Right hindlimb (tissue), 1 donor: ENCODE results near the gene CARS1.

ENCODE experiments used
- DNase-seq: peaks from one replicate; pipeline ENCODE4 v3.0.0-alpha.2; 2018

CARS1 gene

DNA sequence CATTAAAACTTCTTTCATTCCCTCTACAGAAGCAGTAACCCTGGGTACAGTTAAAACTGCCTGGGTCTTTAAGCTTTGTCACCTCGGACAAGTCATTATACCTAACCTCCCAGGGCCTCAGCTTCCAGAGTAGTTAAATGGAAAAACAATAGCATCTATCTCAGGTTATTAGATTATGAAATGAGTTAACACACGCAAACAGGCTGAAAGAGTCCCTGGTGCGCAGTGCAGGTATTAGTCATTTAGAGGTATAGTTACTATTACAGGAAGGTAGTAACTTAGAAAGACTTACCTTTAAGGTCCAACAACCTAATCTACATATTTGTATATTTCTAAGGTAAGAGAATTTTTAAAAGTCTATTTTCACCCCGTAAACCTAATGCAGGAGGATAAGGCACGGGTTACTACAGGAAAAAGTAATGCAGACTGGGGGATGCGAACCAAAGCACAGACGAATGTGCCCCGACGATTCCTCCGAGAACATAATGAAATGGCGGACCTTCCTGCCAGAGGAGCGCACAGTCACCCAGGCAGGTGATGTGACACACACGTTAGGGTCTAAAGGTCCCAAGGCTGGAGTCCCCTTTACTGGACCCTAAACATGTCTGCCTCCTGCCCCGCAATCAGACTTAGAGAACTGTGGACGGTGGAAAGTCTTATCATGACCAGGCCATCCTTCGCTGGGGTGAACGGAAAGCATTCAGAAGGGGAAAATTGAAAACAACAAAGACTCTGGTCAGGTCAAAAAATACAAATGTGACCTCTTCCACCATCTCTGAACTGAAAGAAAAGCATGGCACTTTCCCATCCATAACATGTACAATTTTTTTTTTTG, 66.4 kb downstream of the CARS1 start:
- no peak for DNase-seq

DNA sequence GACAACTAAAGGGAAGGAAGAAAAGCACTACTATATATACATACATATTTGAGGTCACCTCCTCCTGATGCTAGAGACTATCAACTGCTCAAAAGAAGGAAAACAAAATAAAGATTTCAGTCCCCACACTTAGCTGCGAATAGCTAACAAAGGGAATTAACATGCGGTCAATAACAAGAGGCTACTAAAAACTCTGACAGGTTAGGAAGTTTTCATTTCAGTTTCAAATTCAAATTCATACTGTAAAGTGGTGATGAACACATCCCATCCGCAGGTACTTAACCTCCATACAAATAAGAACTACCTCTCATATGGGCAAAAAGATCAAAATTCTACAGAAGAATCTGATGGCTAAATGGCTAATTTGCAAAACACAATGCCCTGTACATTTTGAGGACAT, 67.7 kb downstream of the CARS1 start:
- DNase-seq: no peak

DNA sequence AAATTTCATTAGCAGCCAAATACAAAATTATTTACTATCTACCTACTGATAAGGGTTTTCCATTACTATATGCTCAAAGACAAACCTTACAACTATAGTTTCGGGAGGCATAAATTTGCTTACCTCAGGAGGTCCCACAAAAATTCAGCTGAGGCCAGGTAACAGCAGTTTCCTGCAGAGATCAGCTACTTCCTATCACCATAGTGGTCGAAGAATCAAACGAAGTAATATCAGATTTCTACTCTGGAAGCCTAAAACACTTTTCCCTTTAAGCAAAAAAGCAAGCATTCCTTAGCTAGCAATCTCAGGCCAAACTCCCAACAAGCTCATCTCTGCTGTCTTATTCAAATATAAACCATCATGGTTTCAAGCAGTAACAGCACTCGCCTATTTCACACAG, 68.2 kb downstream of the CARS1 start:
- no peak for DNase-seq

DNA sequence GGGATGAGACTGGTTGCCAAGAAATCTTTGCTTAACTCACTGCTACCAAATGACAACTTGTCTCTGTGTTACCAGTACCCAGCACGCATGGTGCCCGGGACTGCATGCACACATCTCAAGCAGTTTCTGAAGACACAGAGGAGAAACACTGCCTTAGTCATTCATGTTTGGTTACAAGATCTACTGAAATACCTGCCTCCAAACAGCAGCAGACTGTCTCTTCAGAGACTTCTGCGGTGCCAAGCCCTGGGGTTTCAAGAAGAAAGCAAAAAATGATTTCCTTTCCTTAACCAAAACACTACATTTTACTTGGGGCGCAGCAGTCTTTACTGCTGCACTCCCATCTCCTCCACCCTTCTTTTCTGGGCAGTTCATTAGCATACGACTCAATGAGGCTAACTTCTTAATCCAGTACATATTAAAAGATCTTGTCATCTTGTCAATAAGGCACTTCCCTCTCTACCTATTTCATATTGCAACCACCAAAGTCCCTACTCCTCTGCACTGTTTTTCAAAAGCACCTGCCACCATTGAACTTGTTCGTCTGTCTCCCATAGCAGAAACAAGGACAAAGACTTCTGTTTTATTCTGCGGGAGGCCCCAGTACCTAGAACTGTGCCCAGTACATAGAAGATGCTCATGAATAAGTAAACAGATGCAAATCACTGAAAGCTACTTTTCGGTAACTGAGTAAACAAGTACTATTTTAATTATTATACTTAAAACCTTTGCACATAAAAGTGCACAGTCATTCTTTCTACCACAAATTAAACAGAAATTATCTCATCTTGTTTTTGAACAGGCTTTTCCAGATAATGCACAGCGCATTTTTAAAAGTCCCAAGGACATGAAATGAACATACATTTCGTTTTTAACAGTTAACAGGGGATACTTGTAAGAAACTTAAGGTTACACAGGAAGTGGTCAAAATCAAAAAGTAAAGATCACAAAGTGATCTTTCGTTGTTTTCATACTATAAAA, 69.1 kb downstream of the CARS1 start:
- peak; percentile 9 for DNase-seq

DNA sequence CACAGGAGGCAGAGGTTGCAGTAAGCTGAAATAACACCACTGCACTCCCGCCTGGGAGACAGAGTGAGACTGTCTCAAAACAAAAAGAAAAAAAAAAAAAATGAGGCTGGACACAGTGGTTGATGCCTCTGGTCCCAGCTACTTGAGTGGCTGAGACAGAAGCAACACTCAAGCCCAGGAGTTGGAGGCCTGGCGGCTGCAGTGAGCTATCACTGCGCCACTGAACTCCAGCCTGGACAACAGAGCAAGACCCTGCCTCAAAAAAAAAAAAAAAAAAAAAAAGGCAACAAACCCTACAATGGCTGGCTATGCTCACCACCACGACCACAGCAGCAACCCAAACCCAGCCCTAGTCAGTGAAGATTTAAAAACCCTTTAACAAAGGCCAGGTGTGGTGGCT, 73.3 kb downstream of the CARS1 start:
- DNase-seq: peak; percentile 2

DNA sequence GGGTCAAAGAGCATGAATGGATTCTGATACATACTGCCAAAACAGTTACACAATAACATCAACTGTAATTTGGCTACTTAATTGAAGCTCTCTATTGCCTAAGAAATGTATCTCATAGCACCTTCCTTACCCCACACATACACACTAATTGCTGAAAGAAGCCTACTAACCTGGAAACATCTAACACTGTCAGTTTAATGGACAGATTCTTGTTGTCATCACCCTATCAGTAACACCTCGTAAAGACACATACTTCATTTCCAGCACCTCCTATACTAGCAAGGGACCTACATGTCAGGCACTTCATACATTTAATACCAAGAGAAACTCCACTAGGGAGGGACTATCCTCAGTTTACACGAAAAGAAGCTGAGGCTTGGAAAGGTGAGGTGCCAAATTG, 75.0 kb downstream of the CARS1 start:
- DNase-seq: no peak

DNA sequence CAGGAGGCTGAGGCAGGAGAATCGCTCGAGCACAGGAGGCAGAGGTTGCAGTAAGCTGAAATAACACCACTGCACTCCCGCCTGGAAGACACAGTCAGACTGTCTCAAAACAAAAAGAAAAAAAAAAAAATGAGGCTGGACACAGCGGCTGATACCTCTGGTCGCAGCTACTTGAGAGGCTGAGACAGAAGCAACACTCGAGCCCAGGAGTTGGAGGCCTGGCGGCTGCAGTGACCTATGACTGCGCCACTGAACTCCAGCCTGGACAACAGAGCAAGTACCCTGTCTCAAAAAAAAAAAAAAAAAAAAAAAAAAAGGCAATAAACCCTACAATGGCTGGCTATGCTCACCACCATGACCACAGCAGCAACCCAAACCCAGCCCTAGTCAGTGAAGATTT, 76.1 kb downstream of the CARS1 start:
- no peak for DNase-seq

DNA sequence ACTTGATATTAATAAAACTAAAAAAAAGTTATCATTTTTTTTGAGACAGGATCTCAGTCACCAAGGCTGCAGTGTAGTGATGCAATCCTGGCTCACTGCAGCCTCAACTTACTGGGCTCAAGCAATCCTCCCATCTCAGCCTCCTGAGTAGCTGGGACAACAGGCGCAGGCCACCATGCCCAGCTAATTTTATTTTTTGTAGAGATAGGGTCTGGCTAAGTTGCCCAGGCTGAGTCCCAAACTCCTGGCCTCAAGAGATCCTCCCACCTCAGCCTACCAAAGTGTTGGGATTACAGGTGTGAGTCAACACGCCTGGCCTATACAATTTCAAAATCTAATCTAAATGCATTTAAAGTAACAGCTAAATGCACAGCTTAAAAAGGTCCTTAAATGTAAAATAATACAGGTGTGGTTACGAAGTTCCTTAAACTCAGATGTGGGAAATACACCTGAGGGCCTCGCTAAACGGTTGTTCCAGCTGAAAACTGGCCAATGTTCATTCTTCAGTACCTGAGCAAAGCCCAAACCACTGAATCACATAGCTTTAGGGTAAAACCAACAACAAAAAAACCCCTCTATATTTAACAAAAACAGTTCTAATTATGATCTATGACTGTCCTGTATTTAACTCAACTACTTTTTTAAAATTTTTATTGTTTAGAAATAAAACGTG, 76.9 kb downstream of the CARS1 start:
- no peak for DNase-seq

DNA sequence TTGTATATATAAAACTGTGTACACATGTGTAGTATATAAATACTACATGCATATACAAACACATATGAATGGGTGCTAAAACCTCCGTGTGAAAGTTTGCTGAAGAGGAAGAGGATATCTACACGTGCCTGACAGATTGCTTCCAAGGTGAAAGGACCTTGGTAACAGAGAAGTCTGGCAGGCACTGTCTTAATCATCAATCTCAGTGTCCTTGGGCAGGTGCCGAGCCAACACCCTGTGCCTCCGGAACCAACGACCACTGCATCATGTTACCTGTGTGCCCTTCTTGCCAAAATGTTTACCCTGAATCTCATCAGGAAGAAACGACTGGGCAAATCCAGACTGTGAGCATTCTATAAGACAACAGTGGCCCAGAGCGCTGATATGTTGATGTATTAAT, 80.1 kb downstream of the CARS1 start:
- no peak for DNase-seq

DNA sequence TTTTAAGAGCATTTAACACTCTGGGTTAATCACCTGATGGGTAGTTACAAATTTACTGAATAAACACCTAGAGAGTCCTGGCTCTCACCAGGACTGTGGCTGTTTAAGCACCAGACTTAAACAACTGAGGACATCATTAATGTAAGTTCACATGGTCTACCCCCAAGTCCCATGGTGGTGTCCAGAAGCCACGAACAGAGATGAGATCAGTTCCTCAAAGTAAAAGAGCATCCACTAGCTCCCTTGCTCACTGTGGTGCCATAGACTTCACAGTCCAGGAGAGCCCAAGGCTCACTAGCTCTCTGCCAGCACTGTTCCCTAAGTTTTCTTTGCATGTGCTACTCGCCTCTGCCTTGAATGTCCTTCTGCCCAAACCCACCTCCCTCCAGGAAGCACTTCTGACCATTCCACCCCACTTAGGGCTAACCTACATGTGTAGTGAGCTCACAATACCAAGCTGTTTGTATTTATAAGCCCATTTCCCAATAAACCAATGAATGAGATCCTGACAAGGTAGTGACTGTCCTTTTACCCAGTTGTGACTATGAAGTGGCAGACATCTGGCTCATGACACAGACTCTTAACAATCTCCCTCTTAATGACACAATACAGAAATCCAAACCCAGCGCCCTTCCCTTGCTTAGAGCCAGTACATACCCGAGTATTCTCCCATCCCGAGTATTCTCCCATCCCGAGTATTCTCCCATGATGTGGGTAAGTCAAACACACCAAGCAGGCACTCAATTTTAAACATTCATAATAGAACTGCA, 80.7 kb downstream of the CARS1 start:
- no peak for DNase-seq

- no peak for DNase-seq
These were observed 81.6 kb downstream of the CARS1 start for GRCh38 chr11:2975594-2975993.

GRCh38 chr11:2974272-2974671, 83.0 kb downstream of the CARS1 start:
- DNase-seq: no peak

- no peak for DNase-seq
These were observed 88.8 kb downstream of the CARS1 start for GRCh38 chr11:2968341-2968900.

GRCh38 chr11:2964782-2965181, 92.4 kb downstream of the CARS1 start:
- no peak for DNase-seq

DNA sequence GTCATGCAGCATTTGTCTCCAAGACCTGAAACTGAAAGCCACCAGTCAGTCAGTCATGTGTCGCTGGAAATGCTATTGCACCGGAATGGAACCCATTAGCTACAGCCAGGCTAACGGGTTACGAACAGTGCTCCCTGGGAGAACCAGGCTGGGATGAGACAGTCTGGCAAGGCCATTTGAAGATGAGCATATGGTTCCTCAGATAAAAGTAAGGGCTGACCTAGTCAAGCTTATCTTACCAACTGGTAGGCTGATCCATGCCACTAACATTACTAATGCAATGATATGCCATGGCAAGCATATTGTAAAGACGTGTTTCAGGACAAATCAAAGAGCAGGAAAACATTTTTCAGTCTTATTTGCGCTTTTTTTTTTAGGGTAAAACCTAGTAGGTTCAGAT, 93.5 kb downstream of the CARS1 start:
- no peak for DNase-seq

- no peak for DNase-seq
These were observed 94.0 kb downstream of the CARS1 start for GRCh38 chr11:2963112-2963754.

DNA sequence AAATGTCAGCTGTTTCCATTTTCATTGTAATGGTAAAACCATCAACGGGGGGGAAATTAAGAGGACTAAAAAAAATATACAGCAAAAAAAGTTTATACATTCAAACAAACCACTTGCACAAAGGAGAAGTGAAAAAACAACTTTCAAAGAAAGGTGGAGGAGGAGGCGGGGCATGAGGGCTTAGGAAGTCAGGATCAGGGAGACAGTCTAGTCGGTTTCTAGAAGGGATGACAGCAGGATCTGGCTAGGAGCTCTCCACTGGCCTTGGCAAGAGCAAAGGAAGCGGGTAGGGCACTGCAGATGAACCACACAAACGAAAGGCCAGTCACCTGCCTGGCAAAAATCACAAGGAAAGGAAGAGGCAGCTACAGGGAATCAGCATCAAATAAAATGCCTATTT, 96.1 kb downstream of the CARS1 start:
- DNase-seq: no peak

DNA sequence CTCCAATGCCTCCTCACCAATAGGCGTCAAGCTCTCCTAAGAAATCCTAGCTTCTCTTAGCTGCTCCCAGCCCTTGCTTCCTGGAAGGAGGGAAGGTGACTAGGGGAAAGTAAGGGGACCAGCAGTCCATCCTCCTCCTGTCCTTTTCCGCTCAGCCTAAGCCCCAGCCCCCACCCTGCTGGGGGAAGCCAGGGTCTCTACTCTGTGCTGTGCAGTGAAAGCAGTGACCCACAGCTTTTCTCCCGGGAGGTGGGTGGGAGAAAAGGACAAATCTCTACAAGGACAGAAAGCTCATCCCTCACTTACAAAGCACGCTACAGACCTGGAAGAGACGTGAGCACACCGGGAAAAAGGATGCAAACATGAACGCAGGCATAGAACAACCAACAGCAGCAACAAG, 97.1 kb downstream of the CARS1 start:
- no peak for DNase-seq

GRCh38 chr11:2958251-2958650, 99.0 kb downstream of the CARS1 start:
- no peak for DNase-seq

GRCh38 chr11:2955906-2956476, 101.2 kb downstream of the CARS1 start:
- DNase-seq: no peak

GRCh38 chr11:2954263-2954662, 103.0 kb downstream of the CARS1 start:
- no peak for DNase-seq
